Stimulated activated CD4-positive, alpha-beta T cell treated with anti-CD3 and anti-CD28 coated beads, Interleukin-1b, Interleukin-23, amount 100 ng/mL, for 1 hour (primary cell): Measurements from ENCODE around the gene ZSWIM2.
"Not testable (repeated sequence)": the region's sequence is repeated elsewhere in the genome, so short reads cannot be mapped to it uniquely, and the experiment has no call there.

Experiments used
- DNase-seq, 2 donors: peaks; one replicate each; pipeline ENCODE4 v3.0.0-alpha.2; 2020; ENCODE audit warnings: low read depth in 2 of 2

Gene ZSWIM2, protein sequence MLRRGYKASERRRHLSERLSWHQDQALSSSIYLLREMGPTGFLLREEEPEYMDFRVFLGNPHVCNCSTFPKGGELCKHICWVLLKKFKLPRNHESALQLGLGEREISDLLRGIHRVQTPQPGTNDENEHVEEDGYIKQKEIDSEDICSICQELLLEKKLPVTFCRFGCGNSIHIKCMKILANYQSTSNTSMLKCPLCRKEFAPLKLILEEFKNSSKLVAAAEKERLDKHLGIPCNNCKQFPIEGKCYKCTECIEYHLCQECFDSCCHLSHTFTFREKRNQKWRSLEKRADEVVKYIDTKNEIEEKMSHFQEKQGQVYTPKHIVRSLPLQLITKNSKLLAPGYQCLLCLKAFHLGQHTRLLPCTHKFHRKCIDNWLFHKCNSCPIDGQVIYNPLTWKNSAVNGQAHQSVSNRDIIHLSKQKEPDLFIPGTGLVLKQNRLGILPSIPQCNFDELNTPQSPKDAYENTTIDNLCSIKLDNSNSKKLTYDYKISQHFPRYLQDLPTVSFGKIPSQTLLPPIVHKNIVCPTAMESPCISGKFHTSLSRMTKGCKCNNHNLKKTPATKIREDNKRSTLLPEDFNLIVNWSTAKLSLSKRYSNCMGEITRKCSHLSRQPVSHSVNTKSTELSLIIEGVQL

DNA sequence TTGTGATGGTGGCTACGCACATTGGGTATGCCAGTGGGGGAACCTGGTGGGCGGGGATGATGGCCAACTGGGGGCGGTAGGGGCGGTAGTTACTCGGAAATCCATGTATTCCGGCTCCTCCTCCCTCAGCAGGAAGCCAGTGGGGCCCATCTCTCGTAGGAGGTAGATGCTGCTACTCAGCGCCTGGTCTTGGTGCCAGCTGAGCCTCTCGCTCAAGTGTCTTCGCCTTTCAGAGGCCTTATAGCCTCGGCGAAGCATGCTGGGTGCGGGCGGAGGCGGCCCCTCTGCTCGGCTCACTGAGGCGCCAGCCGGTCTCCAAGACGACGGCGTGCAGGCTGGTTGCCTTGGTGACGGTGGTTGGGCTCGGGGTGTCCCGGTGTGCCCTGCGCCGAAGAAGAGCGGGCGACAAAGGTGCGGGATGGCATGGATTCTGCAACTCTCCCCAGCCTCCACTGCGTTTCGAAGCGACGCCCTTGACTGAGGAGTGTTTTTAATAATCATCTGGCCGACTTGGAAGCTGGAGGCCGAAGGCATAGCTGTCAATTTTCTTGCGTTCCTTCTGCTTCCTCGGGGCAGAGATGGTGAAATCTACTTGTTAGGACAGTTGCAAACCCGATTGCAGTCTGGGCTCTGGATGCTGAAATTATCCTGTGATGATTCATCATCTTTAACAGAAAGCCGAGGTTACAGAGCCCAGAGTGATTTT lies at the start of gene ZSWIM2:
Gene ZSWIM2 (minus strand): TSS at position 298 of the 706 bp plus-strand sequence. CDS start 40 bp downstream, at position 258.
- no peak for DNase-seq

GRCh38 chr2:186896220-186896619 lies 47.2 kb upstream of the ZSWIM2 start:
- not testable (repeated sequence) for DNase-seq

DNA sequence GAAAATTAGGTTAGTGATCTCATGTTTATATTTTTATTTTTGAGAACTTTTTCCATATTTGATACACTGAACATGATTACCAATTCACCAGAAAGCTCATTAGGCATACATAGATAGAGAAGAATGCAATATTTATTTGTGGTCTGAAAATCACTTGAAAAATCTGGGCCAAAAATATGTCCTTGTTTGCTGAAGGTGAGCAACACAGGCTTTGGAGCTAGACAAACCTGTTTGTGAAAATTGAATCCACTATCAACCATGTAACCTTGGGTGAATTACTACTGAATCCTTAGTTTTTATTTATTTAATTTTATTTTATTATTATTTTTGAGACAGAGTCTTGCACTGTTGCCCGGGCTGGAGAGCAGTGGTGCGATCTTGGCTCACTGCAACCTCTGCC lies 46.5 kb upstream of the ZSWIM2 start:
- DNase-seq = no peak

- no peak for DNase-seq
These were observed 45.5 kb upstream of the ZSWIM2 start for GRCh38 chr2:186894478-186894877.

- no peak for DNase-seq
These were observed 43.9 kb upstream of the ZSWIM2 start for GRCh38 chr2:186892821-186893220.

GRCh38 chr2:186891185-186891621 lies 42.2 kb upstream of the ZSWIM2 start:
- no peak for DNase-seq

DNA sequence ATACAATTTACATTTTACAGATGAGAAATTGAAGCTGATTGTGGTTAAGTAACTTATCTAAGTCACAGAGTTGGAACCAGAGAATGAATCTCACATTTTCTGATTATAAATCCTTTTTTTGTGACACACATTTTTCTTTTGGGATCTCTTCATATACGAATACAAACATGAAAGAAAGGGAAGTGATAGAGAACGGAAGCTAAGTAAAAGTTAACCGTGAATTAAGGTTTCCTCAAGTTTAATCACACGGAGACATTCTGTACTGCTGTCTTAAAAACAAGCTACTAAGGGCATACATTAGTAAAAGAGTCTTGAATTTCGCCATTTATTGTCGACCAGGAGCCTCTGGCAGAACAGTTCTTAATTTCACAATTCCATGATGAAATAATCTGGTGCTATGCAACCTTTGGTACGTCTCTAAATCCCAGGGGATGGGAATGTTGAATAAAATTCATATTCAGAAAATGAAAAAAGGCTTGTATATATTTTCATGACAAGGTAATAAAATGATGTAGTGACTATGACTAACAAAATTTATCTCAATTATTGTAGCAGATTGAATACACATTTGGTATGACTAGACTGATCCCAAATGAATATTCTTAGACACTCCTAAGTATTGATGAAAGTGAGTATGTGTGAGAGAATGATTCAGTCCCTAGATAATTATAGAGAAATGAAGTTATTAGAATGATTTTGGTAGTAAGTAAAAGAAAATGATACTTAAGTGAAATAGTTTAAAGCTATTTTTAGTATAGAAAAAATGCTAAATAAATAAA lies 40.3 kb upstream of the ZSWIM2 start:
- no peak for DNase-seq

DNA sequence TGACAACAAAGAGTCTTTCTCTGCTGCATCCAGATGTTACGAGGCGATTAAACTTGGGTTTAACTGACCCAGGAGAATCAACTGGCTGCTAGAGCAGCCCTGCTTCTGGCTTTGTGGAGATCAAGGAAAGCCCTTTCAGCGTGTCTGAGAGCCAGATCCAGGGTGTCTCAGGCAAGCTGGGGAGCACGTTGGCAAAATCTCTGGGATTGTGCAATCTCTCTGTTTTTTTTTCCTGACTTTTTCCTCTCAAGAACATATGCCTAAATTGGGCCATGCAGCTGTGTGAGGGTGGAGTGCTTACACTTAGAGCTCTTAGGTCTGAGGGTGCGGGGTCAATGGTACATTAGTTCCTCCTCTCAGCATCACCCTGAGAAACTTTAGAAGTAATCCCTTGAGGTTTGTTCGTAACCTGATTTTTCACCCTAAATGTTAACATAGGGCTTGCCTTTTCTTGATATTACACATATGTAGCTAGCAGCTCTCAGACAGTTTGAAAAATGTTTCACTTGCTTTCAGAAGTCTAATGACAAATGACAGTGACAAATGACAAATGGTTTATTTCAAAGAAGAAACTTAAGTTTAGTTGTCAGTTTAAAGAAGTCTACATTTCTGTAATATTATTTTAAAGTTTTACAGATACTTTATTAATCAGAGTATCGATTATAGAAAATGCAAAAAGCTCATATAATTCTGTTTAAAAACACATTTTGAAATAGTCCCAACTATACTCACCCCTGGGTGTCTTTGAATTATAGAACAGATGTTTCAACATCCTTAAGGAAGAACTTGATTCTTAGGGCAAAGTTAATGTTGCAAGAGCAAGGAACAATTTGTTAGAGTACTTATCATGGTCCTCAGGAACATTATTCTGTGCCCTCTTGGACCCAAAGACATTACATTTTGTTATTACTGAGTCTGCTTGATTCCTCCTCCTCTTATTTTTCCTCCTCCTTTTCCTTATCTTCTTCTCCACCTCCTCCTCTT lies 38.4 kb upstream of the ZSWIM2 start:
- no peak for DNase-seq

DNA sequence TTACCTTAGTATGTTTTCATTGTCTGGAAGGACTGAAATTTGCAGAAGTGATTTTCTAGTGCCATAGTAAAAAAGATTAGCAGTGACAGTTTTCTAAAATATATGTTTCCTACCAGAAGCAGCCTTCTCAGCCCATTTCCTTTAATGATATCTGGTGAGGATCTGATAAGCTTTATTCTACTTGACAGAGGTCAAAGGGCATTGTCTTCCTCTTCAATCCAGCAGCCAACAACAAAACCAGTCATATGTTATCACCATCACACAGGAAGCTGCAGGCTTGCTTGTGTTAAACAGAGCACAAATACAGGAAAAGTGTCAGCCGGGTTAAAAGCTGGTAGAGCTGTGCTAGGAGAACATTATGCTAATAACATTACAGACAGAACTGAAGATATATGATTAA lies 35.6 kb upstream of the ZSWIM2 start:
- no peak for DNase-seq

DNA sequence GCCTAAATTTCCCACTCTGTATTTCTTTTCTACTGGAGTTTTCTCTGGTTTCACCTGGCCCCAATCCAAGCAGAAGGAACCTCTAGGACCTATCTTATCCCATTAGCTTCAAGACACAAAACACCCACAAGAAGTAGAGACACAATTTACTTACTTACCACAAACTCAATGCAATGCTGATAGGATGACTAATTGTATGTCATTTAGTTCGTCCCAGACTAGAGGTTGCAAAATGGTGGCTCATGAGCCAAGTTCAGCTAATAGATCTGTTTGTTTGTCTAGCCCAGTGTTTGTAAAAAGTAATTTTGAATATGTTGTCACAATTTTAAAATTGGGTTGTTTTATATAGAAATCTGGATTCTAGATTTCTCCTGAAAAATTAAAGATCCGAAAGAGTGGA lies 34.7 kb upstream of the ZSWIM2 start:
- DNase-seq = no peak

- no peak for DNase-seq
These were observed 33.6 kb upstream of the ZSWIM2 start for GRCh38 chr2:186882511-186883071.

GRCh38 chr2:186881660-186882059 lies 32.7 kb upstream of the ZSWIM2 start:
- no peak for DNase-seq

DNA sequence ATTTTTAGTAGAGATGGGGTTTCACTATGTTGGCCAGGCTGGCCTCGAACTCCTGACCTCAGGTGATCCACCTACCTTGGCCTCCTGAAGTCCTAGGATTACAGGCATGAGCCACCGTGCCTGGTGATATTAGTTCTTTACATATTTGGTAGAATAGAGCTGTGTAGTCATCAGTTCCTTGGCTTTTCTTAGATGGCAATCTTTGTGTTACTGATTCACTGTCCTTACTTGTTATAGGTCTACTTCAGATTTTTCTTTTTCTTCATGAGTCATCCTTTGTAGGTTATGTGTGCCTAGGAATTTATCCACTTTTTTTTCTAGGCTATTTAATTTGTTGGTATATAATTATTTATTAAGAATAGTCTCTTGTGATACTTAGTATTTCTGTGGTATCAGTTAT lies 30.3 kb upstream of the ZSWIM2 start:
- DNase-seq = no peak

- DNase-seq = no peak
These were observed 25.7 kb upstream of the ZSWIM2 start for GRCh38 chr2:186874713-186875112.

GRCh38 chr2:186871881-186872280 lies 22.9 kb upstream of the ZSWIM2 start:
- DNase-seq = no peak

DNA sequence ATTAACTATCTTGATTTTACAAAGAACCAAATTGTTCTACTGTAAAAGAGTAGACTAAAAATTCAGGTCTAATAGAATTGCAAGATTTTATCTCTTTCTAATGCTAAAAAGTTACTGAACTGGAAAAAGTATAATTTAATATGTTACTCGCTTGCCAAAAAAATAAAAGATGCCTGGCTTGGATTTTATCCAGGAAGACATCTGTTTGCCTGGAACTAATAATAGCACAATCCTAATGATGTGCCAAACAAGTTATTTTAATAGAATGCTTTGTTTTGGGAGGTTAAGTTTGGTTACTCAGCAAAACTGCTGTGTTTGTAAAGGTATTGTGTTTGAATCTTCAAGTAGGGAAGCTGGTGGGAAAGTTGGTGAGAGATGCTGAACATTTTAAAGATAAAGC lies 19.4 kb upstream of the ZSWIM2 start:
- DNase-seq = no peak

DNA sequence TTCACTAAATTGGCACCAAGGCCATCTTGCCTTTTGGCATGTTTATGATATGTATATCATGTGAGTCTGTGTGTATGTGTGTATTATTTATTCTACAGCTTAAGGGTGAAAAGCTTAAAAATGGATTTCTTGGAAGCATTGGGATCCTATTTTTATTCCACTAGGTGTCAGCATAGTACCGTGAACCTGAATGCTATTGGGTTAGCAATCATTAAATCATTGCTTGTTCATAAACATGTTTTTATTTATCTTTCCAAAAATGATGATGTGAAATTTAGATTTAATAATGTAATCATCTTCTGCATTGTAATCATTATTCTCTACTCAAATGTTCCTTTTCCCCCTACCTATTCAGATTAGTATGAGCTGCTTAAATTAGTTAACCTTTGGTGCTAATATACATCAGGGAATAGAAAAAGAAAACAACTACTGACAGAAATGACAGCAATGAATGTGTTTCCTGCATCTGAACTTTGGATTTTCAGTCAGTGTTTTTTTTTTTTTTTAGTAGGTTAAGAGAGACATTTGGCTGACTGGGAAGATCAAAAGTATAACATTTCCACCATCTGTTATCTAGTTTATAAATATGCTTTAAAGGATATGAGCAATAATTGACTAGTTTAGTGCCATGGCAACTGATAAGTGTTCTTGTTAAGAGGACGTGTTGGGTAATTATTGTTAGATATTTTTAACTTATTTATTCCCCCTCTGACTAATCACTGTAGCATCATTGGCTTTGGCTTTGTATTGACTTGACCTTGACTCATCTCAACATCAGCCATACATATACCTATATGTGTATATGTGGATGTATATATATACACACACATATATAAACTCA lies 14.1 kb upstream of the ZSWIM2 start:
- DNase-seq = no peak

- DNase-seq = no peak
These were observed 6.2 kb upstream of the ZSWIM2 start for GRCh38 chr2:186855216-186855615.

DNA sequence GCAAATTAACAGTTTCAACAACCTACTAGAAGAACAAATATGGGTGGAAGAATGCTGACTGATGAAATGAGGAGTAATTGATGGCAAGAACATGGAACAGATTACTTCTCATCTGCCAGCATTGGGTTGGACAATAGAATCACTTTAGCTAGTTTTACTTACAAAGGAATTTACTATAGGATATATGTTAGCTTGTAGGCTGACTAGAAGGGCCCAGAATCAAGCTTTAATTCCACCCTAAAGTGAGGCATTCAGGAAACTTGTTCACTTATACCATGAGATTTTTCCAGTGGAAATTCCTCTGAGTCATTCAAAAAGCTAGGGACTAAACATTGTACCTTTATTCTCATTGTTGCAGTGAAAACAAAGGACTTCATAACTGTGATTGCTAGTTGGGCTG lies 5.0 kb upstream of the ZSWIM2 start:
- DNase-seq = no peak
